Left kidney (tissue), 1 donor: ENCODE results near the gene RPTOR. TPM values are rescaled to one million over a fixed set of nuclear protein-coding genes. Genes with fewer than 3 reads are reported as not detected.

Experiments
- polyA plus RNA-seq: library from polyadenylated mRNA; unstranded; fragments of 120-200 nt; gene quantifications from one replicate; pipeline ENCODE4 v1.2.1, GENCODE V29; 2013; ENCODE audit not compliant: insufficient read length

RPTOR gene
- polyA plus RNA-seq, 1 donor, result 18.6 TPM

Other genes with a start within 250 kb of the RPTOR start
- gene ENDOV, start 129.7 kb upstream of the RPTOR start, polyA plus RNA-seq, result 42.7 TPM
- gene NPTX1, start 68.2 kb upstream of the RPTOR start, polyA plus RNA-seq, result 1.00 TPM